ACC112 (cell line): ENCODE data around the gene PTGES2.
"Not testable (repeated sequence)": the region's sequence is repeated elsewhere in the genome, so short reads cannot be mapped to it uniquely, and the experiment has no call there.

Experiments
- H2AFZ ChIP-seq: fragments of 200-600 bp; sonication (generic); one replicate; pipeline ENCODE4 v1.6.0; 2017; ENCODE audit warnings: antibody characterized with exemption, low read length; ENCODE audit not compliant: unreplicated experiment
- H3K27ac ChIP-seq: fragments of 200-600 bp; sonication (generic); 2 replicates; pipeline ENCODE4 v1.5.1; 2014; ENCODE audit warnings: low read depth, mild to moderate bottlenecking, antibody characterized with exemption, low read length, moderate library complexity
- H3K27me3 ChIP-seq: fragments of 200-600 bp; sonication (generic); 2 replicates; pipeline ENCODE4 v1.6.1; 2014; ENCODE audit warnings: mild to moderate bottlenecking, antibody characterized with exemption, low read length, moderate library complexity, mixed read lengths; ENCODE audit not compliant: insufficient read depth
- H3K36me3 ChIP-seq: fragments of 200-600 bp; sonication (generic); 2 replicates; pipeline ENCODE4 v1.6.1; 2016; ENCODE audit warnings: mild to moderate bottlenecking, antibody characterized with exemption, low read length, moderate library complexity, mixed read lengths; ENCODE audit not compliant: insufficient read depth
- H3K4me1 ChIP-seq: fragments of 200-600 bp; sonication (generic); one replicate; pipeline ENCODE4 v1.6.1; 2016; ENCODE audit warnings: low read length, mixed read lengths; ENCODE audit not compliant: insufficient read depth, unreplicated experiment, control insufficient read depth
- H3K4me3 ChIP-seq: fragments of 200-600 bp; sonication (generic); 2 replicates; pipeline ENCODE4 v1.5.1; 2014; ENCODE audit warnings: mild to moderate bottlenecking, low read depth, low read length
- H3K79me2 ChIP-seq: fragments of 200-600 bp; sonication (generic); one replicate; pipeline ENCODE4 v1.6.0; 2016; ENCODE audit warnings: low read length; ENCODE audit not compliant: control insufficient read depth, unreplicated experiment, insufficient read depth

PTGES2 gene

GRCh38 chr9:128078504-128079434, 48.8 kb downstream of the PTGES2 start:
- H3K27me3 ChIP-seq, result no peaks in the 10 kb centered on the region
- no peaks in the 10 kb centered on the region for H3K36me3 ChIP-seq
- peaks cover 45% of the 10 kb centered on the region for H3K79me2 ChIP-seq
- no peak overlapping the region for H3K27ac ChIP-seq
- no peak overlapping the region for H3K4me3 ChIP-seq
- peaks cover 39% of the 10 kb centered on the region for H3K4me1 ChIP-seq
- no peak overlapping the region for H2AFZ ChIP-seq

- H3K4me1 ChIP-seq, result peaks cover 45% of the 10 kb centered on the region
- H3K79me2 ChIP-seq, result peaks cover 49% of the 10 kb centered on the region
- no peak overlapping the region for H3K27ac ChIP-seq
- H3K4me3 ChIP-seq, result no peak overlapping the region
- no peak overlapping the region for H2AFZ ChIP-seq
- H3K36me3 ChIP-seq, result no peaks in the 10 kb centered on the region
- no peaks in the 10 kb centered on the region for H3K27me3 ChIP-seq
Observed at GRCh38 chr9:128077847-128078503, 49.6 kb downstream of the PTGES2 start.

GRCh38 chr9:128073253-128073886, 54.2 kb downstream of the PTGES2 start:
- Histone ChIP-seq H3K4me1 (peaks cover 40% of the 10 kb centered on the region), H2AFZ (no peak overlapping the region), H3K79me2 (peaks cover 75% of the 10 kb centered on the region), H3K27me3 (no peaks in the 10 kb centered on the region), H3K4me3 (peak overlapping the region; percentile 49; the same call in 1 of the 2 replicates), H3K27ac (peak overlapping the region; percentile 77), H3K36me3 (no peaks in the 10 kb centered on the region)

GRCh38 chr9:128072144-128073021, 55.1 kb downstream of the PTGES2 start:
- peaks cover 30% of the 10 kb centered on the region for H3K4me1 ChIP-seq
- peaks cover 69% of the 10 kb centered on the region for H3K79me2 ChIP-seq
- no peak overlapping the region for H2AFZ ChIP-seq
- H3K27me3 ChIP-seq, result no peaks in the 10 kb centered on the region
- no peaks in the 10 kb centered on the region for H3K36me3 ChIP-seq
- H3K4me3 ChIP-seq, result peak overlapping the region; percentile 49
- H3K27ac ChIP-seq, result peak overlapping the region; percentile 77

- not testable (repeated sequence) for H3K36me3 ChIP-seq
- peaks cover 66% of the 10 kb centered on the region for H3K79me2 ChIP-seq
Observed at GRCh38 chr9:128071475-128071874, 56.1 kb downstream of the PTGES2 start.

GRCh38 chr9:128070874-128071273, 56.7 kb downstream of the PTGES2 start:
- peaks cover 70% of the 10 kb centered on the region for H3K79me2 ChIP-seq
- H3K4me1 ChIP-seq, result peaks cover 39% of the 10 kb centered on the region
- no peak overlapping the region for H3K27ac ChIP-seq
- no peaks in the 10 kb centered on the region for H3K27me3 ChIP-seq
- no peak overlapping the region for H3K4me3 ChIP-seq
- no peaks in the 10 kb centered on the region for H3K36me3 ChIP-seq
- no peak overlapping the region for H2AFZ ChIP-seq

More at GRCh38 chr9:128071475-128071874, 56.1 kb downstream of the PTGES2 start:
- 0 out of 2 replicates have a peak overlapping the region, but pooled peaks have one; percentile 49 for H3K4me3 ChIP-seq
- H2AFZ ChIP-seq, H3K27me3 ChIP-seq: not testable (repeated sequence)
- peak overlapping the region; percentile 77 for H3K27ac ChIP-seq
- peaks cover 34% of the 10 kb centered on the region for H3K4me1 ChIP-seq
